ENCODE data around the gene ACOT13.

GRCh38 chr6:24649691-24650090 is 17.2 kb upstream of the ACOT13 start:
- TF ChIP-seq EZH2 (IDR thresholded peaks at IDR 0.05; ENCODE audit: borderline replicate concordance, insufficient read depth, low read depth, low read length, poor library complexity, severe bottlenecking) (no peak), CTCF (IDR thresholded peaks at IDR 0.05) (no peak)
